HEK293 (cell line): ENCODE data around the gene MATCAP1.

Experiments
- BCL11A ChIP-seq: fragments of 450-650 bp; formaldehyde crosslinking; IDR thresholded peaks from 2 replicates; pipeline ENCODE4 v1.5.1; 2016; ENCODE audit warnings: low read depth, missing biosample characterization, missing genetic modification characterization
- GLIS2 ChIP-seq: fragments of 450-650 bp; formaldehyde crosslinking; IDR thresholded peaks from 2 replicates; pipeline ENCODE4 v1.5.1; 2016; ENCODE audit warnings: missing biosample characterization, missing genetic modification characterization
- HOXA7 ChIP-seq: sonication (generic); formaldehyde crosslinking; IDR thresholded peaks from 2 replicates; pipeline ENCODE4 v1.8.1; 2022; ENCODE audit warnings: missing genetic modification reagents, borderline replicate concordance
- KLF10 ChIP-seq: fragments of 450-650 bp; IDR thresholded peaks from 2 replicates; pipeline ENCODE4 v1.5.1; 2018; ENCODE audit warnings: missing biosample characterization, mild to moderate bottlenecking, missing genetic modification characterization
- KLF17 ChIP-seq: fragments of 450-650 bp; formaldehyde crosslinking; IDR thresholded peaks from 2 replicates; pipeline ENCODE4 v1.5.1; 2016; ENCODE audit warnings: missing biosample characterization, missing genetic modification characterization
- PBX3 ChIP-seq: sonication (generic); formaldehyde crosslinking; IDR thresholded peaks from 2 replicates; pipeline ENCODE4 v1.8.1; 2022; ENCODE audit warnings: mild to moderate bottlenecking, moderate library complexity, missing genetic modification reagents
- TRIM28 ChIP-seq: IDR thresholded peaks from 2 replicates; pipeline ENCODE4 v1.6.1; 2011; ENCODE audit warnings: low read length, control low read depth, borderline replicate concordance
- ZBTB8A ChIP-seq: fragments of 450-650 bp; formaldehyde crosslinking; IDR thresholded peaks from 2 replicates; pipeline ENCODE4 v1.5.1; 2016; ENCODE audit warnings: missing biosample characterization, missing genetic modification characterization
- ZFP41 ChIP-seq: fragments of 450-650 bp; formaldehyde crosslinking; IDR thresholded peaks from 2 replicates; pipeline ENCODE4 v1.5.1; 2016; ENCODE audit warnings: missing biosample characterization, missing genetic modification characterization, borderline replicate concordance
- ZFP69B ChIP-seq: fragments of 450-650 bp; formaldehyde crosslinking; IDR thresholded peaks from 2 replicates; pipeline ENCODE4 v1.5.1; 2016; ENCODE audit warnings: missing biosample characterization, missing genetic modification characterization
- ZNF133 ChIP-seq: fragments of 450-650 bp; formaldehyde crosslinking; IDR thresholded peaks from 2 replicates; pipeline ENCODE4 v1.5.1; 2016; ENCODE audit warnings: missing biosample characterization, missing genetic modification characterization
- ZNF146 ChIP-seq: fragments of 450-650 bp; formaldehyde crosslinking; IDR thresholded peaks from 2 replicates; pipeline ENCODE4 v1.5.1; 2016; ENCODE audit warnings: missing biosample characterization, missing genetic modification characterization
- ZNF169 ChIP-seq: fragments of 450-650 bp; formaldehyde crosslinking; IDR thresholded peaks from 2 replicates; pipeline ENCODE4 v1.5.1; 2016; ENCODE audit warnings: missing biosample characterization, missing genetic modification characterization
- ZNF175 ChIP-seq: fragments of 450-650 bp; formaldehyde crosslinking; IDR thresholded peaks from 2 replicates; pipeline ENCODE4 v1.5.1; 2016; ENCODE audit warnings: missing biosample characterization, missing genetic modification characterization
- ZNF26 ChIP-seq: fragments of 450-650 bp; formaldehyde crosslinking; IDR thresholded peaks from 2 replicates; pipeline ENCODE4 v1.5.1; 2016; ENCODE audit warnings: missing biosample characterization, missing genetic modification characterization
- ZNF266 ChIP-seq: fragments of 450-650 bp; formaldehyde crosslinking; IDR thresholded peaks from 2 replicates; pipeline ENCODE4 v1.5.1; 2016; ENCODE audit warnings: missing biosample characterization, missing genetic modification characterization, low read depth
- ZNF292 ChIP-seq: fragments of 450-650 bp; formaldehyde crosslinking; IDR thresholded peaks from 2 replicates; pipeline ENCODE4 v1.5.1; 2016; ENCODE audit warnings: low read depth, missing biosample characterization, missing genetic modification characterization, borderline replicate concordance
- ZNF580 ChIP-seq: fragments of 450-650 bp; formaldehyde crosslinking; IDR thresholded peaks from 2 replicates; pipeline ENCODE4 v1.5.1; 2016; ENCODE audit warnings: missing biosample characterization, missing genetic modification characterization
- ZNF585B ChIP-seq: fragments of 450-650 bp; formaldehyde crosslinking; IDR thresholded peaks from 2 replicates; pipeline ENCODE4 v1.5.1; 2016; ENCODE audit warnings: missing biosample characterization, missing genetic modification characterization
- ZNF626 ChIP-seq: fragments of 450-650 bp; sonication (Bioruptor Pico); formaldehyde crosslinking; IDR thresholded peaks from 2 replicates; pipeline ENCODE4 v1.5.1; 2018; ENCODE audit warnings: missing biosample characterization, missing genetic modification characterization, inconsistent platforms
- ZNF629 ChIP-seq: fragments of 450-650 bp; formaldehyde crosslinking; IDR thresholded peaks from 2 replicates; pipeline ENCODE4 v1.5.1; 2017; ENCODE audit warnings: missing biosample characterization, missing genetic modification characterization
- ZNF701 ChIP-seq: fragments of 450-650 bp; formaldehyde crosslinking; IDR thresholded peaks from 2 replicates; pipeline ENCODE4 v1.5.1; 2016; ENCODE audit warnings: missing biosample characterization, missing genetic modification characterization
- ZNF76 ChIP-seq: fragments of 450-650 bp; formaldehyde crosslinking; IDR thresholded peaks from 2 replicates; pipeline ENCODE4; 2016; ENCODE audit warnings: low read depth, missing biosample characterization, missing genetic modification characterization, borderline replicate concordance
- ZNF843 ChIP-seq: fragments of 450-650 bp; formaldehyde crosslinking; IDR thresholded peaks from 2 replicates; pipeline ENCODE4 v1.5.1; 2016; ENCODE audit warnings: missing biosample characterization, missing genetic modification characterization
- TF ChIP-seq, protein P1 (sequence below): fragments of 450-650 bp; formaldehyde crosslinking; IDR thresholded peaks from 2 replicates; pipeline ENCODE4 v1.5.0; 2017; ENCODE audit warnings: missing biosample characterization, missing genetic modification characterization, borderline replicate concordance
- TF ChIP-seq, protein P2 (sequence below): fragments of 450-650 bp; formaldehyde crosslinking; conservative IDR thresholded peaks from 2 replicates; pipeline ENCODE4 v1.5.1; 2016; ENCODE audit warnings: low read depth, missing biosample characterization, missing genetic modification characterization
- TF ChIP-seq, protein P3 (sequence below): fragments of 450-650 bp; formaldehyde crosslinking; IDR thresholded peaks from 2 replicates; pipeline ENCODE4 v1.5.1; 2017; ENCODE audit warnings: missing biosample characterization, missing genetic modification characterization

Gene MATCAP1

DNA sequence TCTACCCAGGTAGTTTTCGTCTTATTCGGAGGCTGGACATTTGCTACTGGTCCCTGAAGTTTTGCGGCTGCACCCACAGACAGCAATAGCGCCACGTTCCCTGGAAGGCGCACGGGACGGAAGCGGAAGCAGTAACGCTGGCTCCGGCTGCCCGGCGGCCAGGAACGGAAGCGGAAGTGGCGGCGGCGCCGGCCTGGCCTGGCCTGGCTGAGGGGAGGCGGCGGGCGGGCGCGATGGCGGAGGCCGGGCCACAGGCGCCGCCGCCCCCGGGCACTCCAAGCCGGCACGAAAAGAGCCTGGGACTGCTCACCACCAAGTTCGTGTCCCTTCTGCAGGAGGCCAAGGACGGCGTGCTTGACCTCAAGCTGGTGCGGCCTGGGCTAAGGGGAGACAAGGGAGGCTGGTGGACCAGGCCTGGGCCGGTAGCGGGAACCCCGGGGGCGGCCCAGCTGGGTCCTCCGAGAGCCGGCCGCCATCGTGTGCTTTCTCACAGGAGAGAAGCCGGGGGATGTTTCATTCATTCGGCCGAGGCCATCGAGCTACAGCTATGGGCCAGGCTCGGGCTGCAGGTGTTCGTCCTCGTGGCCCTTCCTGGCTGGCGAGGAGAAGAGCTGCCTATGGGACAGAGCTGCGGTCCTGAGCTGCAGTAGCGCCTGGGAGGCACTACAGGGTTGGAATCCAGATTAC lies 8.4 kb upstream of the MATCAP1 start, which contains the start of gene E2F4 (continued):
- TF ChIP-seq ZFP41 (no peak), ZNF585B (tag by site-specific recombination) (no peak), ZNF133 (tag by site-specific recombination) (no peak), ZNF146 (tag by site-specific recombination) (no peak), ZNF26 (tag by site-specific recombination) (no peak), ZNF843 (tag by site-specific recombination) (no peak), ZNF76 (tag by site-specific recombination) (no peak), ZNF175 (no peak), KLF17 (tag by site-specific recombination) (no peak), BCL11A (tag by site-specific recombination) (no peak), ZNF169 (no peak), ZBTB8A (tag by site-specific recombination) (0 out of 2 replicates have a peak, but pooled peaks have one; percentile 23), ZNF701 (tag by site-specific recombination) (no peak), ZNF629 (tag by site-specific recombination) (peak; percentile 41; the same call in 1 of the 2 replicates), GLIS2 (no peak), ZNF266 (tag by site-specific recombination) (no peak), ZFP69B (tag by site-specific recombination) (no peak), KLF10 (tag by site-specific recombination) (peak; percentile 39; the same call in 1 of the 2 replicates), ZNF580 (tag by site-specific recombination) (no peak), PBX3 (CRISPR knock-in tag) (0 out of 2 replicates have a peak, but pooled peaks have one; percentile 74), ZNF626 (tag by site-specific recombination) (no peak), HOXA7 (CRISPR knock-in tag) (0 out of 2 replicates have a peak, but pooled peaks have one; percentile 14), TRIM28 (no peak), ZNF292 (no peak)
- TF ChIP-seq, protein P1, sequence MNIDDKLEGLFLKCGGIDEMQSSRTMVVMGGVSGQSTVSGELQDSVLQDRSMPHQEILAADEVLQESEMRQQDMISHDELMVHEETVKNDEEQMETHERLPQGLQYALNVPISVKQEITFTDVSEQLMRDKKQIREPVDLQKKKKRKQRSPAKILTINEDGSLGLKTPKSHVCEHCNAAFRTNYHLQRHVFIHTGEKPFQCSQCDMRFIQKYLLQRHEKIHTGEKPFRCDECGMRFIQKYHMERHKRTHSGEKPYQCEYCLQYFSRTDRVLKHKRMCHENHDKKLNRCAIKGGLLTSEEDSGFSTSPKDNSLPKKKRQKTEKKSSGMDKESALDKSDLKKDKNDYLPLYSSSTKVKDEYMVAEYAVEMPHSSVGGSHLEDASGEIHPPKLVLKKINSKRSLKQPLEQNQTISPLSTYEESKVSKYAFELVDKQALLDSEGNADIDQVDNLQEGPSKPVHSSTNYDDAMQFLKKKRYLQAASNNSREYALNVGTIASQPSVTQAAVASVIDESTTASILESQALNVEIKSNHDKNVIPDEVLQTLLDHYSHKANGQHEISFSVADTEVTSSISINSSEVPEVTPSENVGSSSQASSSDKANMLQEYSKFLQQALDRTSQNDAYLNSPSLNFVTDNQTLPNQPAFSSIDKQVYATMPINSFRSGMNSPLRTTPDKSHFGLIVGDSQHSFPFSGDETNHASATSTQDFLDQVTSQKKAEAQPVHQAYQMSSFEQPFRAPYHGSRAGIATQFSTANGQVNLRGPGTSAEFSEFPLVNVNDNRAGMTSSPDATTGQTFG (tag by site-specific recombination) = no peak
- TF ChIP-seq, protein P2, sequence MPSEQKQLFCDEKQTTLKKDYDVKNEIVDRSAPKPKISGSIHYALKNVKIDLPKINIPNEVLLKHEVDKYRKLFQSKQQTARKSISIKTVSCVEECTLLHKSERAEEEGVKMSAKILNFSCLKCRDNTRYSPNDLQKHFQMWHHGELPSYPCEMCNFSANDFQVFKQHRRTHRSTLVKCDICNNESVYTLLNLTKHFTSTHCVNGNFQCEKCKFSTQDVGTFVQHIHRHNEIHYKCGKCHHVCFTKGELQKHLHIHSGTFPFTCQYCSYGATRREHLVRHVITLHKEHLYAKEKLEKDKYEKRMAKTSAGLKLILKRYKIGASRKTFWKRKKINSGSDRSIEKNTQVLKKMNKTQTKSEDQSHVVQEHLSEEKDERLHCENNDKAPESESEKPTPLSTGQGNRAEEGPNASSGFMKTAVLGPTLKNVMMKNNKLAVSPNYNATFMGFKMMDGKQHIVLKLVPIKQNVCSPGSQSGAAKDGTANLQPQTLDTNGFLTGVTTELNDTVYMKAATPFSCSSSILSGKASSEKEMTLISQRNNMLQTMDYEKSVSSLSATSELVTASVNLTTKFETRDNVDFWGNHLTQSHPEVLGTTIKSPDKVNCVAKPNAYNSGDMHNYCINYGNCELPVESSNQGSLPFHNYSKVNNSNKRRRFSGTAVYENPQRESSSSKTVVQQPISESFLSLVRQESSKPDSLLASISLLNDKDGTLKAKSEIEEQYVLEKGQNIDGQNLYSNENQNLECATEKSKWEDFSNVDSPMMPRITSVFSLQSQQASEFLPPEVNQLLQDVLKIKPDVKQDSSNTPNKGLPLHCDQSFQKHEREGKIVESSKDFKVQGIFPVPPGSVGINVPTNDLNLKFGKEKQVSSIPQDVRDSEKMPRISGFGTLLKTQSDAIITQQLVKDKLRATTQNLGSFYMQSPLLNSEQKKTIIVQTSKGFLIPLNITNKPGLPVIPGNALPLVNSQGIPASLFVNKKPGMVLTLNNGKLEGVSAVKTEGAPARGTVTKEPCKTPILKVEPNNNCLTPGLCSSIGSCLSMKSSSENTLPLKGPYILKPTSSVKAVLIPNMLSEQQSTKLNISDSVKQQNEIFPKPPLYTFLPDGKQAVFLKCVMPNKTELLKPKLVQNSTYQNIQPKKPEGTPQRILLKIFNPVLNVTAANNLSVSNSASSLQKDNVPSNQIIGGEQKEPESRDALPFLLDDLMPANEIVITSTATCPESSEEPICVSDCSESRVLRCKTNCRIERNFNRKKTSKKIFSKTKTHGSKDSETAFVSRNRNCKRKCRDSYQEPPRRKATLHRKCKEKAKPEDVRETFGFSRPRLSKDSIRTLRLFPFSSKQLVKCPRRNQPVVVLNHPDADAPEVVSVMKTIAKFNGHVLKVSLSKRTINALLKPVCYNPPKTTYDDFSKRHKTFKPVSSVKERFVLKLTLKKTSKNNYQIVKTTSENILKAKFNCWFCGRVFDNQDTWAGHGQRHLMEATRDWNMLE = peak; percentile 86
- TF ChIP-seq, protein P3, sequence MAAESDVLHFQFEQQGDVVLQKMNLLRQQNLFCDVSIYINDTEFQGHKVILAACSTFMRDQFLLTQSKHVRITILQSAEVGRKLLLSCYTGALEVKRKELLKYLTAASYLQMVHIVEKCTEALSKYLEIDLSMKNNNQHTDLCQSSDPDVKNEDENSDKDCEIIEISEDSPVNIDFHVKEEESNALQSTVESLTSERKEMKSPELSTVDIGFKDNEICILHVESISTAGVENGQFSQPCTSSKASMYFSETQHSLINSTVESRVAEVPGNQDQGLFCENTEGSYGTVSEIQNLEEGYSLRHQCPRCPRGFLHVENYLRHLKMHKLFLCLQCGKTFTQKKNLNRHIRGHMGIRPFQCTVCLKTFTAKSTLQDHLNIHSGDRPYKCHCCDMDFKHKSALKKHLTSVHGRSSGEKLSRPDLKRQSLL = no peak
